Hypothalamus (tissue), 51 donors: ENCODE data around the gene PLS1.

Experiments used
- DNase-seq, 51 donors: peaks; one replicate each; lab custom pipeline; 2025; lab: John Stamatoyannopoulos, UW

Gene PLS1

DNA sequence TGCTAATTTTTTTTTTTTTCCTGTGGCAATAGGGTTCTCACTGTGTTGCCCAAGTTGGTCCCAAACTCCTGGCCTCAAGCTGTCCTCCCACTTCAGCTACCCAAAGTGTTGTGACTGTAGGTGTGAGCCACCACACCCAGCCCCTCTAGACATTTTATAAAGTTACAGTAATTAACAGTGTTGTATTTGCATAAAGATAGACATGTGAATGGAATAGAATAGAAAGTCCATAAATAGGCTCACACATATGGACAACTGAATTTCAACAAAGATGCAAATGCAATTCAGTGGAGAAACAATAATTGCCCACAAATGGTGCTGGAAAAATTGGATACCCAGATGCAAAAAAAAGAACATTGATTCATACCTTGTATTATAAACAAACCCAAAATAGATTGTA, 39.9 kb downstream of the PLS1 start:
- DNase-seq: no peak

- DNase-seq: no peak
These were observed 40.5 kb downstream of the PLS1 start for GRCh38 chr3:142636664-142637063.

GRCh38 chr3:142638291-142638690, 42.1 kb downstream of the PLS1 start:
- DNase-seq: no peak

DNA sequence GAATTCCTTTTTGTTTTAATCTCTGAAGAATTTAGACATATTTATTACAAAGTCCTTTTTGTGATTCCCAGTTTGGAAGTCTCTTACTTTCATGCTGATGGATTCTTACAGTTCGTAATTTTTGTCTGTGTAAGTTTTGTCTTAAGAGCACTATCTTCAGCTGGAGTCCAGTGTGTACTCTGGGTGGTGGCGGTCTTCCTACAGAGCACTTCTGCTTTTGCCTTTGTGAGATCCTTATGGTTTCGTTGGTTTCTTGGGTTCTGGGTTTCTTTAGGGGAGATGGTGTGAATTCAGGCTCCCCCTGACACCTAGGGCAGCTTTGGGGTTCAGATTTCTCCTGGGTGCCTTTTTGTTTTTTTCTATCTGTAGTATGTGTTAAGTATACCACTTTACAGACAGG, 45.3 kb downstream of the PLS1 start:
- no peak for DNase-seq

DNA sequence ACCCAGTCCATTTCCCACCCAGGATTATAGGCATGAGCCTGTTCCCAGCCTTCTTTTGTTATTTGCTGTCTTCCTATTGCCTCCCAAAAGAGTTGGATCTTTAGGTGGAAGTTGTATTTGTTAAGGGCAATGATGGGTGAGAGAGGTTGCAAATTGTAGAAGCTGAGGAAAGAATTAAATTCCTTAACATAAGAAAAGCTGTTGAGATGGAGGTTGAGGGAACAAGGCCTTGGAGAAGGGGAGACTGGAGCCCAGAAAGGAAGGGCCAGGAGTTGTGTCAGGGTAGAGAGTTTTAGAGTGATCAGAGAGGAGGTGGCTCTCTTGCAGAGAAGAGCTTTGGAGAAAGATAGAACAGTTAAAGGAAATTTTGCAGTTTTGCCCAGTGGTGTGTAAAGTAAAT, 46.8 kb downstream of the PLS1 start:
- no peak for DNase-seq

DNA sequence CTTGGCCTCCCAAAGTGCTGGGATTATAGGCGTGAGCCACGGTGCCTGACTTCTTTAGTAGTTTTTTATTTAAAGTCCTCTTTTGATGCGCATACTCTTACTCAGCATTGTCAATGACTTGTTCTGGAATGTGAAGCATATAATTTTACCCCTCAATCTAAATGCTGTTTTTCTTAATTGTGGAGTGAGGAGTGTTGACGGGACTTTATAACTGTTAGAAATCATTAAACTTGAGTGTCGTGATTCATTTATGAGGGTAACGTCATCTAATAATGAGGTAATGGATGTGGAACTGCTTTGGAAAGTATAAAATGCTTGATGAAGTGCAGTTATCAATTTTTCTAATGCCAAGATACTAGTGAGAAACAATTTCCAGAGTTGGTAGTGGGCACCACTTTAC, 48.3 kb downstream of the PLS1 start:
- no peak for DNase-seq

GRCh38 chr3:142645236-142645793, 49.1 kb downstream of the PLS1 start:
- DNase-seq: no peak

DNA sequence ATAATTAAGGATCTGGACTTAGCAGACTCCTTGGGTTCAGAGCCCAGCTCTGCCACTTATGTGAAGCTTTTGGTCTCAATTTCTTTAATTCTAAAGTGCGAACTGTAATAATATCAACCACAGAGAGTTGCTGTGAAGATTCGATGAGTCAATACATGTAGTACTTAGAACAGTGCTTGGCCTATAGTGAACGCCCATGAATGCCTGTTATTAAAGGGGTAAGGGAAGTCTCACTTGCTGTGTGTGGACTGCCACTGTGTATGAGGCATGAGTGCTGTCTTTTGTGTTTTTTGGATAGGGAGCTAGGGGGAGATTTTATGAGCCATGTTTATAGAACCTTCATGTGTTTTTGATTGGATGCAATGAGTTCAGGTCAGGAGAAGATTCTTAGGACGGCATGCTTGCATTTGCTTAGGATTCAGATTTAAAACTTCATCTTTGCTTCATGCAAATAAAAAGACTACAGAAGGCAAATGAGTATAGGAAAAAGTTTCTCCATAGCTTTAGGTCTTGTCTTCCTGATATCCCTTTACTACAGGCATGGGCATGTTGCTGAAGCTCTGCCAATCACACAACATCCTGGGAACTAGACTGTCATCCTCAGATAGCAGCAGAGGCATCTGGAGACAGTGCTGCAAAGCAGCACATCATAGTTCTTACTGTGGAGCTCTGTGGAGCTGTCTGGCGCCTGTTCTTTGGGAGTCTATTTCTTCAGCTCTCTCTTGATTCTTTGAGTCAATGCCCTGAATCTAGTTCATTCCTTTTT, 50.0 kb downstream of the PLS1 start:
- no peak for DNase-seq

- no peak for DNase-seq
These were observed 51.7 kb downstream of the PLS1 start for GRCh38 chr3:142647856-142648255.

- DNase-seq: no peak
These were observed 52.8 kb downstream of the PLS1 start for GRCh38 chr3:142648950-142649349.

GRCh38 chr3:142650001-142650693, 54.0 kb downstream of the PLS1 start:
- no peak for DNase-seq

DNA sequence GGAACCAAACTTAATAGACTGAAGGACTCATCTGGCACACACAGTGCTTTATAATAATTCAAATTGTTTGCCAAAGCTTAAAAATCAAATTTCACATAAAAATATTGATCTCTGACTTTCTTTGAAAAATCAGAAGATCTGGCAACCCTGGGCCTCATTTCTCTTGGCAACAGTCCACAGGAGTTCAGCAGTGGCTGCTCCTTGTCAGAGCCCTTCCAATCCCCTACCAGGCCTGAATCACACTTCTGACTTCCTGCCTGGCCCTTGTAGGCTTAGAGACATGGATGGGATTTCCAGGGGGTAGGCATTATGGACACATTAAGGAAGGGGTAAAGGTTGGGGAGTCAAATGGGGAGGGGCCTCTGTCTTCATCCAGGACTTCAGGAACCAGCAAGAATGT, 55.5 kb downstream of the PLS1 start:
- no peak for DNase-seq

GRCh38 chr3:142652826-142653292, 56.7 kb downstream of the PLS1 start:
- no peak for DNase-seq

- no peak for DNase-seq
These were observed 60.4 kb downstream of the PLS1 start for GRCh38 chr3:142656575-142656974.

DNA sequence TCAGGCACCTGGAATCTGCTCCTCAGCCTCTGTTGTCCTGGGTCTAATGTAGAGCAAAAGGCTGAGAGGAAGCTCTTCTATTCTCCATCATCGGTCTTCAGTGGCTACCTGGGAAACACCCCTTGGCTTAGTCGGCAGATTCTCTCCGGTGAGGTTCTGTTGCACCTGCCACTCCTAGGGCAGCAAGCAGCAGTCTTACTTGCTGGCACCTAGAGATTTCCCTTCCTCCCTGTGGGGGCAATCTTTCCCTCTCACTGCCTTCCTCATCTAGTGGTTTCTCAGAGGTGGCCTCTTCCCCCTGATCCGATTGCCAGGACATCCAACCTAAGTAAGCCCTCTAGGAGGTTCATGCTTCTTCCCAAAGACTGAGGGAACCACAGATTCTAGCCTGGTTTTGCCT, 60.8 kb downstream of the PLS1 start:
- no peak for DNase-seq

DNA sequence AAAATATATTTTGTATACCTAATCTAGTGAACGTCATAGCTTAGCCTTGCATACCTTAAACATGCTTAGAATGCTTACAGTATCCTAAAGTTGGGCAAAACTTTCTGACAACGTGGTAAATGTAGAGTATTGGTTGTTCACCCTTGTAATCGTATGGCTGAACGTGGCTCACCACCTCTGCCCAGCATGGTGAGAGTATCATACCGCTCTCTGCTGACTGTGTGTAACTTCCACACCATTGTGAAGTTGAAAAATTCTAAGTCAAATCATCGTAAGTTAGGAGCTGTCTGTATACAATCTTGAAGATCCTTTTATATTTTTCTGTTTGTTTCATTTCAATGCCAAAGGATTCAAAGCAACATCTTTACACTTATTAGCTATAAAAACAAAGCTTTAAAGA, 64.2 kb downstream of the PLS1 start:
- no peak for DNase-seq

- no peak for DNase-seq
These were observed 64.7 kb downstream of the PLS1 start for GRCh38 chr3:142660893-142661292.

DNA sequence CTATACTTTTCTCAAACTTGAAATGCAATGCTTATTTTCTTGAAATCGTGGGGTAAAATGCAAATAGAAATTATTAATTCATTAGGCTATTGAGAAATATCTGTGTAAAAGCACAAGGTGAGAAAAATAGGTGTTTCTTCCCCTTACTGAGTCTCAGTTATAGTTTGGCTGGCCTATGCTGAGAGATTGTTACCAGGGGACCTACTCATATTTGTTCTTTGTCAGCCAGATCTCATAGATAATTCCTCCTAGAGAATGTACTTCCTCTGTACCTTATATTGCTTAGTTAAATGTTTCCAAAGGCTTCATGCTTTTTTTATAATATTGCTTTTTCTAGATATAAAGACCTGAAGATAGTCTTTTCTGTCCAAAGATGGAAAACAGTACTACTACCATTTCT, 67.7 kb downstream of the PLS1 start:
- DNase-seq: no peak

DNA sequence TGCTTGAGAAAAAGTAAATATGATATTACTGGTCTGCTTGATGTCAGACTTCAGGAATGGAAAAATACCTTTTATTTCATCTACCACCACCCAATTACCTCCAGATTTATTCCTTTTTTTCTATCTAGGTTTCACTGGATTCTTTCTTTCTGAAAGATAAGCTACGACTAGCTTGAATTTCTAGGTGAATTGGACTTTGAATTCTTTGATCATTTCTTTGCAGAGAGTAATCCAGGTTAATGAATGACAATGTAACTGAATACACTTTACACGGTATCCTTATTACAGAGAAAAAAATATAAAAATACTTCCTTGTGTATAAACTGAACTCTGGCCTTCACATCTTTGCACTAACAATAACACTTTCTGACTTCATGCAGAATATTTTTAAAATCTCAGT, 68.1 kb downstream of the PLS1 start:
- no peak for DNase-seq

DNA sequence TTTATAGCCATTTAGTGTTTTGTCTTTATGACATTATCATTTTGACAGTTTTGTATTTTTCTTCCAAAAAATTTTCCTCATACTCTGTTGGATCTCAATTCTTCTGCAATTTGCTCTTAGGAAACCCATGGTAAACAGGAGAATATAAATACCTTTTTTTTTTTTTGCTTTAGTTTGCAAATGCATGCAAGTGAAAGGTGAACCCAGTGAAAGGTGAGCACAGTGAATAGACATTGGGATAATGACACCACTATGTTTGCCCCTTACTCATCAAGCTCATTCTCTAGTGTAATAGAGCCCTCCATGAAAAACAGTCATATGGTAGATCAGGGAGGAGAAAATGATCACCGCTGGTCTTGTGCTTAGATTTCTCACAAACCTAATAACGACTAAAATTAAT, 68.6 kb downstream of the PLS1 start:
- no peak for DNase-seq

- DNase-seq: no peak
These were observed 73.9 kb downstream of the PLS1 start for GRCh38 chr3:142670120-142670519.

- DNase-seq: no peak
These were observed 80.0 kb downstream of the PLS1 start for GRCh38 chr3:142676151-142676550.
